ENCODE results near the gene AVL9. TPM values are rescaled to one million over a fixed set of nuclear protein-coding genes. Genes with fewer than 3 reads are reported as not detected.
"Not testable (repeated sequence)": the region's sequence is repeated elsewhere in the genome, so short reads cannot be mapped to it uniquely, and the experiment has no call there.

Gene AVL9
- total RNA-seq, 1 donor from 2014 or later = 25.5 TPM

DNA sequence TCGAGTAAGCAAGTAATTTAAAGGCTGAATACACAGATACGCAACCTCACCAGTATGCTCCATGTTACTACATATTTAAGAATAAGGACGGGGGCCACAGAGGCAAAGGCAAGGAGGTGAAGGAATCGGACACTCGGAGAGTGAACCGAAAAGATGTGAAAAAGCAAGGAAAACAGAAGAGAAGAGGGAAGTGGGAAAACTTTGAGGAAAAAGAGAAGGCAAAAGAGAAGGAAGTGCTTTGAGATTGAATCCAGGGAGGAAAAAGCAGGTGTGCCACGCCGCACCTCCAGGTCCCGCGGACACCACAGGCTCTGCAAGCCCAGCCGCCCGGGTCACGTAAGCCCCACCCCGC, 367 bp upstream of the AVL9 start:
- H3K36me3 ChIP-seq = no peaks in the 10 kb centered on the region
- H3K4me3 ChIP-seq = peak overlapping the region; percentile 76 to 94
- peak overlapping the region; percentile 95 for H3K27ac ChIP-seq
- H3K27me3 ChIP-seq = no peaks in the 10 kb centered on the region
- H3K4me1 ChIP-seq = peaks cover 32% of the 10 kb centered on the region
- DNase-seq (ENCODE audit: extremely low spot score in 2 of 2) = no peak
- no peaks in the 10 kb centered on the region for H3K9me3 ChIP-seq
- intact Hi-C loops (cut with DNase I) = loop anchor here (5.0 kb wide), 1 partner anchor 397 kb away; the partner anchor contains the start of gene KBTBD2
- no peak for TF ChIP-seq POLR2AphosphoS5 (IDR thresholded peaks at IDR 0.05; ENCODE audit: insufficient read depth in 1 of 2, low read depth in 1 of 2)
- no peak for TF ChIP-seq POLR2A (IDR thresholded peaks at IDR 0.05)
- TF ChIP-seq, protein P1, sequence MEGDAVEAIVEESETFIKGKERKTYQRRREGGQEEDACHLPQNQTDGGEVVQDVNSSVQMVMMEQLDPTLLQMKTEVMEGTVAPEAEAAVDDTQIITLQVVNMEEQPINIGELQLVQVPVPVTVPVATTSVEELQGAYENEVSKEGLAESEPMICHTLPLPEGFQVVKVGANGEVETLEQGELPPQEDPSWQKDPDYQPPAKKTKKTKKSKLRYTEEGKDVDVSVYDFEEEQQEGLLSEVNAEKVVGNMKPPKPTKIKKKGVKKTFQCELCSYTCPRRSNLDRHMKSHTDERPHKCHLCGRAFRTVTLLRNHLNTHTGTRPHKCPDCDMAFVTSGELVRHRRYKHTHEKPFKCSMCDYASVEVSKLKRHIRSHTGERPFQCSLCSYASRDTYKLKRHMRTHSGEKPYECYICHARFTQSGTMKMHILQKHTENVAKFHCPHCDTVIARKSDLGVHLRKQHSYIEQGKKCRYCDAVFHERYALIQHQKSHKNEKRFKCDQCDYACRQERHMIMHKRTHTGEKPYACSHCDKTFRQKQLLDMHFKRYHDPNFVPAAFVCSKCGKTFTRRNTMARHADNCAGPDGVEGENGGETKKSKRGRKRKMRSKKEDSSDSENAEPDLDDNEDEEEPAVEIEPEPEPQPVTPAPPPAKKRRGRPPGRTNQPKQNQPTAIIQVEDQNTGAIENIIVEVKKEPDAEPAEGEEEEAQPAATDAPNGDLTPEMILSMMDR (IDR thresholded peaks at IDR 0.05) = no peak

DNA sequence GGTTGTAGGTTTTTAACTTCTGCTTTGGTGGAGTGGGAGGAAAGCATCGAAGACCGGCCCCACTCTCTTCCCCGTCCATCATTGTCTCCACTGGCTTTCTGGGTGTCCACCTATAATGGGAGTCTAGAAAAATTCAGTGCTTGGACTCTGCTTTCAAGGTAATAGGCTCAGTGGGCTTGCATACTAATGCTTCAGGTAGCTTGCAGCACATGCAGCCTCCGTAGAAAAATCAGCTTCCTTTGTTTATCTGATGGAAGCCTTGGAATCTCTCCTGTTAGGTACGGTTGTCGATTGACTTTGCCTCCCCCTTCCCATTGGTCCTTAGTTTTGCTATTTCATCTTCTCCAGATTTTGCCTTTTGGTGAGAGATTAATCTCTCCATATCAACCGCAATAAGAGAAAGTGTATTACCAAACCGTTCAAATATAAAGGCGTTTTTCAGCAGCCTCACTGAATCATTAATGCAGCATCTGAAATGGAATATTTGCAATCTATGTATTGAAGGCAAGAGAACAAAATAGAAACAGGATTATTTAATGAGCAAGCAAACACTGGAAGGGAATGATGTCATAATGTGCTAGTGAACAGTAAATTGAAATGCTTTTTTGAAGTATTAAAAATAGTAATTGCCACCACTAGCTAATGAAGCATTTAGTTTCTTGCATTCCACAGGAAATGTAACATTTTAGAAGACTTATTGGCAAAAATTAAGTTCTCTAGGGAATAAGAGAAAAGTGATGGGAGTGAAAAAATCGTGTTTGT, 944 bp downstream of the AVL9 start:
- intact Hi-C loops (cut with DNase I) = loop anchor here (5.0 kb wide), 1 partner anchor 396 kb away; the partner anchor contains the start of gene KBTBD2
- TF ChIP-seq POLR2A (IDR thresholded peaks at IDR 0.05) (no peak), POLR2AphosphoS5 (IDR thresholded peaks at IDR 0.05; ENCODE audit: insufficient read depth in 1 of 2, low read depth in 1 of 2) (no peak)
- TF ChIP-seq, protein P1 (IDR thresholded peaks at IDR 0.05) = no peak

DNA sequence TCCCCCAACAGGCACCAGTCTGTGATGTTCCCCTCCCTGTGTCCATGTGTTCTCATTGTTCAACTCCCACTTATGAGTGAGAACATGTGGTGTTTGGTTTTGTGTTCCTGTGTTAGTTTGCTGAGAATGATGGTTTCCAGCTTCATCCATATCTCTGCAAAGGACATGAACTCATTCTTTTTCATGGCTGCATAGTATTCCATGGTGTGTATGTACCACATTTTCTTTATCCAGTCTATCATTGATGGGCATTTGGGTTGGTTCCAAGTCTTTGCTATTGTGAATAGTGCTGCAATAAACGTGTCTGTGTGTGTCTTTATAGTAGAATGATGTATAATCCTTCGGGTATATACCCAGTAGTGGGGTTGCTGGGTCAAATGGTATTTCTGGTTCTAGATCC, 4.5 kb downstream of the AVL9 start:
- not testable (repeated sequence) for H3K27me3 ChIP-seq; H3K9me3 ChIP-seq; H3K27ac ChIP-seq; DNase-seq (ENCODE audit: extremely low spot score in 2 of 2); H3K4me3 ChIP-seq; H3K36me3 ChIP-seq
- H3K4me1 ChIP-seq = peaks cover 49% of the 10 kb centered on the region
- intact Hi-C loops (cut with DNase I) = loop anchor here (5.0 kb wide), 1 partner anchor 393 kb away; the partner anchor contains the start of gene KBTBD2

More for the DNA sequence above, 944 bp downstream of the AVL9 start:
- no peaks in the 10 kb centered on the region for H3K9me3 ChIP-seq
- H3K4me3 ChIP-seq = peak overlapping the region; percentile 76 to 94
- H3K4me1 ChIP-seq = peaks cover 38% of the 10 kb centered on the region
- H3K27me3 ChIP-seq = no peaks in the 10 kb centered on the region
- DNase-seq (ENCODE audit: extremely low spot score in 2 of 2) = no peak
- H3K36me3 ChIP-seq = no peaks in the 10 kb centered on the region
- peak overlapping the region; percentile 95 for H3K27ac ChIP-seq

GRCh38 chr7:32500216-32500615, 4.9 kb downstream of the AVL9 start:
- intact Hi-C loops (cut with DNase I); DNase-seq (ENCODE audit: extremely low spot score in 2 of 2); H3K27ac ChIP-seq; H3K9me3 ChIP-seq; H3K36me3 ChIP-seq; H3K27me3 ChIP-seq; H3K4me3 ChIP-seq: not testable (repeated sequence)
- H3K4me1 ChIP-seq = peaks cover 49% of the 10 kb centered on the region

DNA sequence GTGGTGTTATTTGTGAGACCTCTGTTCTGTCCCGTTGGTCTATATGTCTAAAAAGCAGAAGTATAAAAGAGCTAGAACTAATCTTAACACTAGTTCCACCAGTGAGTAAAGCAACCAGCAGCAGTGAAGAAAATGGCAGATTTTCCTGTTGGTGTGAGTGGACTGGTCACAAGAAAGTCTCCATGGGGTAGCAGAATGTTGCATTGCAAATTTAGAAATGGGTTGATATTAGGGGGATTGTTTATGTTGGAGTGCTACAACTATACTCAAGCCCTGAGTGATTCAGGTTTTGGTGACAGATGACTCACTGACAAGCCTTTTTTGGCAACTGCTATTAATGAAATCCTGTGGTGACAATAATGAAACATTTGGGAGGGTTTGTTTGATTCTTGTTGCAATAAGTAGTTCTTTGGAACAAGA, 5.6 kb downstream of the AVL9 start:
- Histone ChIP-seq H3K27ac (peak overlapping the region; percentile 0), H3K9me3 (no peaks in the 10 kb centered on the region), H3K4me1 (peaks cover 48% of the 10 kb centered on the region), H3K4me3 (no peak overlapping the region), H3K36me3 (no peaks in the 10 kb centered on the region), H3K27me3 (no peaks in the 10 kb centered on the region)
- intact Hi-C loops (cut with DNase I) = no loop called here
- DNase-seq (ENCODE audit: extremely low spot score in 2 of 2) = no peak
- TF ChIP-seq POLR2A (IDR thresholded peaks at IDR 0.05) = no peak
- TF ChIP-seq, protein P1 (IDR thresholded peaks at IDR 0.05) = no peak
- no peak for TF ChIP-seq POLR2AphosphoS5 (IDR thresholded peaks at IDR 0.05; ENCODE audit: insufficient read depth in 1 of 2, low read depth in 1 of 2)

DNA sequence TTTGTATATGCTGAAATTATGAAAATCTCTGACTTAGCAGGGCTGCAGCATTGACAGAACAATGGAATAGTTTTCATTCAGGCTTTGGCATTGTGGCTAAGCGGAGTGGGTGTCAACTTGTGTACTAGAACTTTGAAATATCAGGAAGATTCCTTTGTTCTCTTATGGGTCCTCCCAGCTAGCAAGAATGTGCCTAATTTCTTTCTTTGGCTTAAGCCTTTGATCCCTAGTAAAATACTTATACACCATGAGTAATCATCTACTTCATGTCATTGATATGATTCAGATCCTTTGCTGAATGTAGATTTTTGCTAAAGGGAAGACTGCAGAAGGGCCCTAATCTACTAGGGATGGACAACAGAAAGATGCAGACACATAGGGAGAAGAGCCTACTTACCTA, 6.2 kb downstream of the AVL9 start:
- TF ChIP-seq, protein P1 (IDR thresholded peaks at IDR 0.05) = no peak
- intact Hi-C loops (cut with DNase I) = no loop called here
- Histone ChIP-seq H3K36me3 (no peaks in the 10 kb centered on the region), H3K27me3 (no peaks in the 10 kb centered on the region), H3K4me3 (no peak overlapping the region), H3K27ac (peak overlapping the region; percentile 0), H3K9me3 (no peaks in the 10 kb centered on the region), H3K4me1 (peaks cover 42% of the 10 kb centered on the region)
- no peak for DNase-seq (ENCODE audit: extremely low spot score in 2 of 2)

Measured in vagina (tissue), 2 donors.